HFFc6 (cell line): ENCODE measurements around the gene GNMT. TPM values are rescaled to one million over a fixed set of nuclear protein-coding genes. Genes with fewer than 3 reads are reported as not detected.
A peak's percentile ranks its signal among the peaks of the same experiment; 100 is the strongest.

Experiments used
- DNase-seq: peaks from one replicate; pipeline ENCODE4 v3.0.0-alpha.2; 2018
- H3K27ac Mint-ChIP-seq: 2 replicates; pipeline ENCODE4 v1.8.0; 2020; ENCODE audit warnings: mild to moderate bottlenecking, mixed read lengths
- H3K27me3 Mint-ChIP-seq: 2 replicates; pipeline ENCODE4 v1.8.0; 2021; ENCODE audit warnings: mild to moderate bottlenecking, moderate library complexity, mixed read lengths; ENCODE audit not compliant: insufficient read depth
- H3K36me3 Mint-ChIP-seq: 2 replicates; pipeline ENCODE4 v1.8.0; 2021; ENCODE audit warnings: low read depth, mixed read lengths
- H3K4me1 Mint-ChIP-seq: 2 replicates; pipeline ENCODE4 v1.8.0; 2020; ENCODE audit warnings: low read depth, mixed read lengths
- H3K4me3 Mint-ChIP-seq: 2 replicates; pipeline ENCODE4 v1.8.0; 2020; ENCODE audit warnings: mild to moderate bottlenecking, moderate library complexity, mixed read lengths
- H3K9me3 Mint-ChIP-seq: 2 replicates; pipeline ENCODE4 v1.8.0; 2020; ENCODE audit warnings: mild to moderate bottlenecking, mixed read lengths
- total RNA-seq, 6 experiments: library from RNA; stranded (reverse); fragmentation: NEBNext Ultra II Directional; extraction: Animal tissue kit (Norgen Biotek cat#: 25700); gene quantifications; 2 replicates in 1 of 6; 3 replicates in 5 of 6; pipeline ENCODE4 v1.2.3, GENCODE V29; 2021
- TF ChIP-seq, protein P1 (sequence below): fragments of 200-600 bp; sonication (generic); IDR thresholded peaks from 2 replicates; pipeline ENCODE4 v1.5.0; 2021; ENCODE audit warnings: antibody characterized with exemption, mild to moderate bottlenecking

GNMT gene
- total RNA-seq, 6 experiments from 2014 or later, result 0.16 to 0.24 (median 0.20) TPM; not detected in 1

- Mint-ChIP-seq H3K27ac (no peak overlapping the region), H3K4me1 (peaks cover 39% of the 10 kb centered on the region), H3K4me3 (no peak overlapping the region), H3K36me3 (peaks cover 35% of the 10 kb centered on the region), H3K27me3 (no peaks in the 10 kb centered on the region; the same call in none of the 2 replicates), H3K9me3 (no peaks in the 10 kb centered on the region)
- no peak for DNase-seq
- TF ChIP-seq, protein P1, sequence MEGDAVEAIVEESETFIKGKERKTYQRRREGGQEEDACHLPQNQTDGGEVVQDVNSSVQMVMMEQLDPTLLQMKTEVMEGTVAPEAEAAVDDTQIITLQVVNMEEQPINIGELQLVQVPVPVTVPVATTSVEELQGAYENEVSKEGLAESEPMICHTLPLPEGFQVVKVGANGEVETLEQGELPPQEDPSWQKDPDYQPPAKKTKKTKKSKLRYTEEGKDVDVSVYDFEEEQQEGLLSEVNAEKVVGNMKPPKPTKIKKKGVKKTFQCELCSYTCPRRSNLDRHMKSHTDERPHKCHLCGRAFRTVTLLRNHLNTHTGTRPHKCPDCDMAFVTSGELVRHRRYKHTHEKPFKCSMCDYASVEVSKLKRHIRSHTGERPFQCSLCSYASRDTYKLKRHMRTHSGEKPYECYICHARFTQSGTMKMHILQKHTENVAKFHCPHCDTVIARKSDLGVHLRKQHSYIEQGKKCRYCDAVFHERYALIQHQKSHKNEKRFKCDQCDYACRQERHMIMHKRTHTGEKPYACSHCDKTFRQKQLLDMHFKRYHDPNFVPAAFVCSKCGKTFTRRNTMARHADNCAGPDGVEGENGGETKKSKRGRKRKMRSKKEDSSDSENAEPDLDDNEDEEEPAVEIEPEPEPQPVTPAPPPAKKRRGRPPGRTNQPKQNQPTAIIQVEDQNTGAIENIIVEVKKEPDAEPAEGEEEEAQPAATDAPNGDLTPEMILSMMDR, result peak; percentile 34
Observed at GRCh38 chr6:43011207-43011606, 50.7 kb downstream of the GNMT start.

GRCh38 chr6:43012364-43012763 lies 51.8 kb downstream of the GNMT start:
- H3K4me1 Mint-ChIP-seq, result peaks cover 48% of the 10 kb centered on the region
- peak overlapping the region; percentile 95 for H3K4me3 Mint-ChIP-seq
- H3K27ac Mint-ChIP-seq, result peak overlapping the region; percentile 92; the same call in 1 of the 2 replicates
- H3K9me3 Mint-ChIP-seq, result no peaks in the 10 kb centered on the region
- H3K27me3 Mint-ChIP-seq, result no peaks in the 10 kb centered on the region; the same call in none of the 2 replicates
- TF ChIP-seq, protein P1, result no peak
- DNase-seq, result no peak
- H3K36me3 Mint-ChIP-seq, result peaks cover 39% of the 10 kb centered on the region

DNA sequence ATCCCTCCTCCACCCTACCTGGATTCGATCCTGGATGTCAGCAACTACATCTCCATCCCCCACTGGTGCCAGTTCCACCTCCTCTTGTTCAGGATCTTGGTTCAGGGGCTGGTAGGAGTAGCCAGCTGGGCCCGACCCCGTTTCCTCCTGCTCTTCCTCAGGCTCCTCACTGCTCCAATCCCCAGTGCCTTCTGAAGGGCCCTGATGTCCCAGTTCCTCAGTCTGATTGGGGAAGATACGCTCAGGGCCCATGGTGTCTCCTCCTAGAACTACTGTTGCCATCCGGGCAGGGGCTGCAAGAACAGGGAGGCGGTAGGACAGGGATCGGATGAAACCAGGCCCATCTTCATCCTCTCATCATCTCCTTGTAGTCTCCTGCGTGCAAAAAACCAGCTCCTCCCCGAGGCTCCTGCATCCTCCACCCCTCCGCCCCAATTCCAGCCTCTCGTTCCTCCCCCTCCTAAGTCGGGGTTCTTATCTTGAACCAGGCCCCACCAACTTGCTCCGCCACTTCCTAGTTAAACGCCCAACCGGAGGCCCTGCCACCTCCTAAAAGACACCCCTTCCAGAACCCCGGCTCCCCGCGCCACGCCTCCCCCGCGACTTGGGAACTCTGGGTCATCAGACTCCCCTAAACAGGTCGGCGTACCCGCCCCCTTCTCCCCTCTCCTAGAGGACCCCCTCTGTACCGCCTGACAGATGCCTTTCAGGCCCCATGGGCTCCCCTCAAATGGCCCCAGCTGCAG lies 52.7 kb downstream of the GNMT start:
- TF ChIP-seq, protein P1, result no peak
- Mint-ChIP-seq H3K4me3 (peak overlapping the region; percentile 95), H3K27ac (peak overlapping the region; percentile 92), H3K36me3 (peaks cover 46% of the 10 kb centered on the region), H3K9me3 (no peaks in the 10 kb centered on the region), H3K4me1 (peaks cover 48% of the 10 kb centered on the region), H3K27me3 (no peaks in the 10 kb centered on the region; the same call in none of the 2 replicates)
- peak; percentile 55 for DNase-seq

Other genes starting within 250 kb of the GNMT start
- gene PRPH2, start 238.2 kb upstream of the GNMT start, total RNA-seq, result 1 to 10 TPM in 2 of 6 experiments, under 1 TPM in 4; 0.19 to 2.0 (median 0.37) TPM
- gene TBCC, start 214.7 kb upstream of the GNMT start, total RNA-seq, result 10 to 100 TPM; 20.6 to 25.2 (median 22.5) TPM
- gene BICRAL, start 178.7 kb upstream of the GNMT start, total RNA-seq, result 1 to 10 TPM; 8.0 to 9.8 (median 9.4) TPM
- 100 to 1,000 TPM in 4 of 6 experiments, 10 to 100 TPM in 2; 94.6 to 110 (median 105) TPM for gene RPL7L1, start 81.1 kb upstream of the GNMT start, total RNA-seq
- gene PTCRA, start 44.7 kb upstream of the GNMT start, total RNA-seq, result not detected
- 10 to 100 TPM; 38.0 to 51.7 (median 42.5) TPM for gene CNPY3, start 31.3 kb upstream of the GNMT start, total RNA-seq
- 10 to 100 TPM; 20.3 to 31.7 (median 22.4) TPM for gene PEX6, start 18.4 kb downstream of the GNMT start, total RNA-seq
- gene PPP2R5D, start 23.8 kb downstream of the GNMT start, total RNA-seq, result 10 to 100 TPM; 37.7 to 50.7 (median 43.4) TPM
- 100 to 1,000 TPM; 114 to 132 (median 118) TPM for gene MEA1, start 53.2 kb downstream of the GNMT start, total RNA-seq
- gene KLHDC3, start 53.5 kb downstream of the GNMT start, total RNA-seq, result 10 to 100 TPM; 41.6 to 51.2 (median 45.9) TPM
- 100 to 1,000 TPM in 2 of 6 experiments, 10 to 100 TPM in 4; 85.0 to 101 (median 96.4) TPM for gene RRP36, start 60.9 kb downstream of the GNMT start, total RNA-seq
- 10 to 100 TPM; 33.7 to 50.3 (median 37.0) TPM for gene CUL7, start 93.1 kb downstream of the GNMT start, total RNA-seq
- 10 to 100 TPM; 52.6 to 62.9 (median 58.7) TPM for gene MRPL2, start 98.7 kb downstream of the GNMT start, total RNA-seq
- 10 to 100 TPM; 10.7 to 12.6 (median 11.8) TPM for gene KLC4, start 98.9 kb downstream of the GNMT start, total RNA-seq
- gene PTK7, start 115.6 kb downstream of the GNMT start, total RNA-seq, result 100 to 1,000 TPM in 1 of 6 experiments, 10 to 100 TPM in 5; 62.8 to 115 (median 66.7) TPM
- 10 to 100 TPM; 37.4 to 49.7 (median 39.3) TPM for gene SRF, start 210.5 kb downstream of the GNMT start, total RNA-seq
- 10 to 100 TPM; 15.4 to 19.9 (median 18.6) TPM for gene CUL9, start 221.4 kb downstream of the GNMT start, total RNA-seq